Calu3 (cell line): ENCODE measurements around the gene GRAMD1C. TPM values are rescaled to one million over a fixed set of nuclear protein-coding genes. Genes with fewer than 3 reads are reported as not detected.
A peak's percentile ranks its signal among the peaks of the same experiment; 100 is the strongest.

Experiments used
- BruUV-seq: library from RNA; stranded (reverse); fragments of 400-500 nt; replicated peaks from 2 replicates; lab custom pipeline; 2021; lab: Mats Ljungman, UMichigan
- CTCF ChIA-PET: fragments of 300-600 bp; sonication (Branson Sonifier 250); formaldehyde crosslinking; loops from one replicate; lab custom pipeline; 2022; ENCODE audit warnings: antibody characterized with exemption; lab: Charles Lee
- DNase-seq: peaks from one replicate; pipeline ENCODE4 v3.0.0; 2022
- H3K27ac Mint-ChIP-seq: one replicate; pipeline ENCODE4 v1.8.0; 2022; ENCODE audit warnings: mixed read lengths; ENCODE audit not compliant: unreplicated experiment
- H3K27me3 Mint-ChIP-seq: one replicate; pipeline ENCODE4 v1.8.0; 2022; ENCODE audit warnings: mixed read lengths; ENCODE audit not compliant: unreplicated experiment
- H3K36me3 Mint-ChIP-seq: one replicate; pipeline ENCODE4 v1.8.0; 2022; ENCODE audit warnings: mild to moderate bottlenecking, moderate library complexity, mixed read lengths; ENCODE audit not compliant: insufficient read depth, unreplicated experiment
- H3K4me1 Mint-ChIP-seq: one replicate; pipeline ENCODE4 v1.8.0; 2022; ENCODE audit warnings: mild to moderate bottlenecking, low read depth, mixed read lengths; ENCODE audit not compliant: unreplicated experiment
- H3K4me3 Mint-ChIP-seq: one replicate; pipeline ENCODE4 v1.8.0; 2022; ENCODE audit warnings: mild to moderate bottlenecking, low read depth, moderate library complexity, mixed read lengths; ENCODE audit not compliant: unreplicated experiment
- H3K9me3 Mint-ChIP-seq: one replicate; pipeline ENCODE4 v1.8.0; 2022; ENCODE audit warnings: low read depth, mixed read lengths; ENCODE audit not compliant: unreplicated experiment
- CTCF ChIP-seq: fragments of 200-600 bp; IDR thresholded peaks from one replicate; pipeline ENCODE4 v1.8.0; 2022; ENCODE audit warnings: antibody characterized with exemption; ENCODE audit not compliant: unreplicated experiment
- intact Hi-C: fragments of 100-400 bp; cut with micrococcal nuclease; formaldehyde crosslinking; loops from one replicate; pipeline ENCODE4 v1.10.0; 2022; ENCODE audit not compliant: unreplicated experiment
- total RNA-seq: library from RNA; stranded (reverse); gene quantifications from 2 replicates; pipeline ENCODE4 v1.2.3, GENCODE V29; 2022

GRAMD1C gene
- total RNA-seq, 1 experiment from 2014 or later = 6.3 TPM

DNA sequence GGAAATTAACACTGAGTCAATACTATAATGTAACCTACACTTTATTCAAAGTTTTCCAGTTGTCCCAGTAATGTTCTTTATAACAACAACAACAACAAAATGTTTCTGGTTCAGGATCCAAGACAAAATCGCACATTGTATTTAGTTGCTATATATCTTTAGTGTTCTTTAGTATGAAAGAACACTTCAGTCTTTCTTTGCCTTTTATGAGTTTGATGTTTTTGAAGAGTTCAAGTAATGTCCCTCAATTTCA is 7.6 kb upstream of the GRAMD1C start:
- TF ChIP-seq CTCF = no peak
- Mint-ChIP-seq H3K36me3 (no peaks in the 10 kb centered on the region), H3K9me3 (no peaks in the 10 kb centered on the region), H3K27me3 (no peaks in the 10 kb centered on the region), H3K4me3 (no peak overlapping the region), H3K4me1 (peaks cover 28% of the 10 kb centered on the region), H3K27ac (no peak overlapping the region)
- no TSS peak for BruUV-seq
- intact Hi-C loops = no loop called here
- CTCF ChIA-PET = no interaction called here
- no peak for DNase-seq

DNA sequence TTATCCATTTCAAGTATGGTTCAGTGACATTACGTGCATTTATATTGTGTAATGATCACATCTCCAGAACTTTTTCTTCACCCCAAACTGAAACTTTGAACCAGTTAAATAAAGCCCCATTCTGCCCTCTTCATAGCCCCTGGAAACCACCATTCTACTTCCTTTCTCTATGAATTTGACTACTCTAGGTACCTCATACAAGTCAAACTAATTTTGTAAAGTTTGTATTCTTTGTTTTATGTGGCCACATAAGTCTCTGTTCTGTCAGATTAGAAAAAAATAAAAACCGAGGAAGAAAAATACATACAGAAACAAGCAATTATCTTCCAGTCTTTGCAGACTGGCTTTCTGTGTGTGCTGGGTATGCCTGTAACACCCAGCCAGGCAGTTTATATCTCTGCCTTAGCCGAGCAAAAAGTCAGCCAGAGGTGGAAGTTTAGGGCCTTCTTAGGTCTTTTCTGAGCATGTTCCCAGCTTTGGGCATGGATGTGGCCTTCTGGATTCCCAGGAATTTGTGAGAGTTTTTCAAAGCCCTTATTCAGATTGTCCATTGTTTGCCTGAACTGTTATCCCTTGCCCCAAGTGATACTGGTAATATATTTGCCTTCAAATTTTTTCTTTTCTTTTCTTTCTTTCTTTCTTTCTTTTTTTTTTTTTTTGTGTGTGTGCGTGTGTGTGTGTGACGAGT is 6.0 kb upstream of the GRAMD1C start:
- Mint-ChIP-seq H3K27me3 (no peaks in the 10 kb centered on the region), H3K4me3 (no peak overlapping the region), H3K9me3 (no peaks in the 10 kb centered on the region), H3K36me3 (no peaks in the 10 kb centered on the region), H3K27ac (no peak overlapping the region), H3K4me1 (peaks cover 28% of the 10 kb centered on the region)
- intact Hi-C loops = no loop called here
- CTCF ChIA-PET = no interaction called here
- BruUV-seq = no TSS peak
- TF ChIP-seq CTCF = no peak
- DNase-seq = no peak

- Mint-ChIP-seq H3K36me3 (peaks cover 12% of the 10 kb centered on the region), H3K27ac (no peak overlapping the region)
- intact Hi-C loops = no loop called here
These were observed 3.6 kb upstream of the GRAMD1C start for GRCh38 chr3:113834983-113835382.

GRCh38 chr3:113839551-113839950 is 963 bp downstream of the GRAMD1C start:
- Mint-ChIP-seq H3K4me3 (peak overlapping the region; percentile 72), H3K36me3 (peaks cover 12% of the 10 kb centered on the region), H3K27ac (no peak overlapping the region), H3K9me3 (no peaks in the 10 kb centered on the region), H3K27me3 (no peaks in the 10 kb centered on the region), H3K4me1 (peaks cover 10% of the 10 kb centered on the region)
- TF ChIP-seq CTCF = no peak
- intact Hi-C loops = loop anchor here (2.0 kb wide), 1 partner anchor 103 kb away; no protein-coding TSS in a partner anchor
- BruUV-seq = TSS peak; percentile 46
- CTCF ChIA-PET = no interaction called here
- no peak for DNase-seq

More at GRCh38 chr3:113834983-113835382, 3.6 kb upstream of the GRAMD1C start:
- BruUV-seq = no TSS peak
- TF ChIP-seq CTCF = no peak
- H3K9me3 Mint-ChIP-seq = no peaks in the 10 kb centered on the region
- H3K4me1 Mint-ChIP-seq = peaks cover 23% of the 10 kb centered on the region
- CTCF ChIA-PET = interaction anchor here (0.7 kb wide), 1 partner anchor 10 kb away, joined by 5 read pairs; no protein-coding TSS in a partner anchor
- H3K27me3 Mint-ChIP-seq = no peaks in the 10 kb centered on the region
- no peak overlapping the region for H3K4me3 Mint-ChIP-seq
- no peak for DNase-seq
